Esophagus squamous epithelium (tissue), 4 donors: ENCODE measurements around the gene MTA2.

Source experiments
- CTCF ChIP-seq, 6 experiments: fragments of 450-650 bp in 4 of 6; fragments of 200-600 bp in 2 of 6; sonication (generic) in 2 of 6; IDR thresholded peaks; one replicate each; pipeline ENCODE4 v1.5.1; 2016 to 2019; ENCODE audit warnings: antibody characterized with exemption in 6 of 6, mild to moderate bottlenecking in 4 of 6, moderate library complexity in 4 of 6
- POLR2A ChIP-seq, 4 donors: fragments of 450-650 bp; IDR thresholded peaks; one replicate each; pipeline ENCODE4 v1.6.1; 2017; ENCODE audit warnings: antibody characterized with exemption in 4 of 4, mild to moderate bottlenecking in 4 of 4, moderate library complexity in 3 of 4

DNA sequence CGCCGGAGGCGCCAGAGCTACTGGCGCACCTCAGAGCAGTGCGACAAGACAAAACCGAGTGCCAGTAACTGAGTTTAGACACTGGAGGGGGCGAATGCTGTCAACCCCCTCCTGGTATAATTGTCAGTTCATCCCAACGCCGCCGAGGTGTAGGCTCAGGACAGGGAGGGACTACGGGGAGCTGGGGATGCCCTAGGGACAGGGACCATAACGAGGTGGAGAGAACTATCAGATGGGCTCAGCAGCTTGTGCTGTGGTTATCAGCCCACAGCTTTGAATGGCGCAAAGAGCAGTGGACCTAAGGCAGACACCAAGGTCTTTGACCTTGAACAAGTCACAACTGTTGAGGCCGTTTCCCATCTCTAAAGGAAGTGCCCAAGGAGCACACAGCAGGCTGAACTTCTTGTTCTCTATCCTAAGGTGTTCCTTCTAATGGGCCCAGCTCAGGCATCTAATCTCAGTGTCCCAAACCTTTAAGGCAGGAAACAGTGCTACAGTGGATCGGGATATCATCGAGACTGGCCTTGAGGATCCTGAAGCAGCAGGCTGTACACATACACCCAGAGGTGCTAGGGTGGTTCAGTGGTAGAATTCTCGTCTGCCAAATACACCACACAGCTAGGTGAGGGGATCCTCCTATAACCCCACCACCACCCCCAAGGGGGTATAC, 9.4 kb downstream of the MTA2 start:
- no peak for TF ChIP-seq CTCF (IDR thresholded peaks at IDR 0.05)
- TF ChIP-seq POLR2A (IDR thresholded peaks at IDR 0.05): no peak
